ENCODE results near the gene GRAMD1B.

The GRAMD1B gene

GRCh38 chr11:123429913-123430720 lies at the start of gene GRAMD1B:
TSS of gene GRAMD1B (plus strand) at chr11:123430269. CDS start at chr11:123430793, 524 bp downstream.
- DNase-seq: peak; percentile 61

DNA sequence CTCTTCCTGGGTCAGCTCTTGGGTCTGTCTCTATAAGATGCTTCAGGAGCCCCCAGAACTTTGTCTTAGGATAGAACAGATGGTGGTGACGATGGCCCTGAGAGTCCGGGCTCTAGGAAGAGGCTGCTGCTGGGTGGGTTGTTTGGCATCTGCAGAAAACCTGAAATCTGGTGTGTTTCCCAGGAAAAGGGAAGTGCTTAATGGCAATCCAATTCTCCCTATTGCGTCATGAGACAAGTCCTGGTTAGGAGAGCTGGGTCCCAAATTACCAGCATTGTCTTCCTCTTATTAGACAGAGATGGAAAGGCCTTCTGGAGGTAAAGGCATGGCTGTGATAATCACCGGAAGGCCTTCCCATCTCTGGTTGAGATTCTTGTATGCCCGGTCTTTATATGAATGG lies 48.9 kb upstream of the GRAMD1B start:
- no peak for DNase-seq

- no peak for DNase-seq
Measured at GRCh38 chr11:123381817-123382554, 48.1 kb upstream of the GRAMD1B start.

DNA sequence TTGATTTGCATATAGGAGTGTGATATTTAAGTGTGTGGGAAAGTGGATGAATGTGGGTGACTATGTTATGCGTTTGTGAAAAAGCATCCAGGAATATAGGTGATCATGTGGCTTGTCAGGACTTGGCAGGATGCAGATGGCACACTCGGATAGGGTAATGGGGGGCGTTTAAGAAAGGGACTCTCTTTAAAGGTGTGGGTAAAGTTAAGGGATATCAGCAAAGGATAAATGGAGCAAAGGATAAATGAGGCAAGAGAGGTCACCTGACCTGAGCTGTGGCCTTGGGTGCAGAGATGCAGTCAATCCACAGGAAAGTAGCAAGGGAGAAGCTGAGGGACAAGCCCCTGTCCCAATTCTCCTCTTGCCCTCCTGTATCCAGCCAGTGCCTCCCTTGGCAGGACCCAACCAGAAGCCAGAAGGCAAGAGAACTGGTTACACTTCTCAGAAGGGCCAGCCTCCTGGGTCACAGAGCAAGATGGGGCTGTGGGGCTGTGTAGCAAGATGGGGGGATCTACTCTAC lies 47.5 kb upstream of the GRAMD1B start:
- DNase-seq: no peak

- no peak for DNase-seq
Measured at GRCh38 chr11:123384116-123384515, 46.0 kb upstream of the GRAMD1B start.

DNA sequence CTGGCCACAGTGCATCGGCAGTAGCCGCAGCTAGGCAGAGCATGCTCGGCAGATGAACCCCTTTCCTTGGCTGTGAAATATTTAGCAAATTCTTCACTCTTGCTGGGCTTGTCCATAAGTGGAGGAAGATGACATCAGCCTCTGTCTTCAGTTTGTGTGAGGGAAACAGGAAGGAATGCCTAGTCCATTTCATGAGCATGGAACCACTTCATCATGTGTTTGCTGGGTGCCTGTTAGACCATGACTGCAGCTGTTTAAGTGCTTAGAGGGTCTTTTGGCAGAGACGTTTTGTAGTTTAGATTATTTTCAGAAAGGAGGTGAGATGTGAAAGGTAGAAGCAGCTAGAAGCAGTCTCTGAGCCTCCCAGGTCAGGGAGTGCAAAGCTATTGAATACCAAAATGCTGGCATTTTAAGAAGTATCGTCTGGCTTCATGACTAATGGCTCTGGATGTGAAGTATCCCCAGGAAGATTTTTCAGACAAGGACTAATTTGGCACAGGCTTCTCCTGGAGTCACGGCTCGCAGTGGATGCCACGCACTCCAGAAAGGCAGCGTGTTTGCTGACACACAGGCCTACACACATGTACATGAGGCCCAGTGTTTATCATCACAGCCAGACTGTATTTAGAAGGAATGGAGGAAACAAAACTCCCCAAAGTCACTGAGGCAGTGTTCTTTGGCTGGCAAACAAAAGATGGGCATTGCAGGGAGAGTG lies 43.1 kb upstream of the GRAMD1B start:
- DNase-seq: no peak

DNA sequence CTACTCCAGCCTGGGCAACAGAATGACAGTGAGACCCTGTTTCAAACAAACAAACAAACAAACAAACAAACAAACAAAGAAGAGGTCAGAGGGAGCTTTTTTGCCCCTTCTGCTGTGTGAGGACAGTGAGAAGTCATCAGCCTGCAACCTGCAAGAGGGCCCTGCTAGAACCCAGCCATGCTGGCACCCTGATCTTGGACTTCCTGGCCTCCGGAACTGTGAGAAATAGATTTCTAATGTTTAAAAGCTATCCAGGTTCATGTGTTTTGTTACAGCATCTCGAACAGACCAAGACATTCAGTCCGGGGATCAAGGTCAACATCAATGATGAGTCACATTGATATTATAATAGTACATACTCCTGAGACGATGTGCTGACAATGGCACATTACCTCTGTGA lies 41.4 kb upstream of the GRAMD1B start:
- no peak for DNase-seq

DNA sequence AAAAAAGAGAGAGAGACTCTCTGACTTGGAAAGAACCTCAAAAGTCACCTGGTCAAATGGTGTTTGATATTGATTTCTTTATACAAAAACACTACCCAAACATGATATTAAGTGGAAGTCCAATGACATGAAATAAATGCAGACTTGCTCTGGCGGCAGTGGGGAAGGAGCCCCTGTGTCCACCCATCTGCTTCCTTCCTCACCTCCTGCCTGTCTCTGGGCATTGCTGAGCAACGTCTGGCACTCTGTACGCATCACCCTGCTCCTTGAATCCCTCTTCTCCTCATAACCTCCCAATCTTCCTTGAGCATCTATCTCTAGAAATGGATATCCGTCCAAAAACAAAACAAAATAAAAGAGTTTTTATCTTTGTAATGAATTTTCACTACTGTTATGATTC lies 39.9 kb upstream of the GRAMD1B start:
- no peak for DNase-seq

- no peak for DNase-seq
Measured at GRCh38 chr11:123391646-123392348, 38.3 kb upstream of the GRAMD1B start.

GRCh38 chr11:123392431-123392830 lies 37.6 kb upstream of the GRAMD1B start:
- DNase-seq: no peak

DNA sequence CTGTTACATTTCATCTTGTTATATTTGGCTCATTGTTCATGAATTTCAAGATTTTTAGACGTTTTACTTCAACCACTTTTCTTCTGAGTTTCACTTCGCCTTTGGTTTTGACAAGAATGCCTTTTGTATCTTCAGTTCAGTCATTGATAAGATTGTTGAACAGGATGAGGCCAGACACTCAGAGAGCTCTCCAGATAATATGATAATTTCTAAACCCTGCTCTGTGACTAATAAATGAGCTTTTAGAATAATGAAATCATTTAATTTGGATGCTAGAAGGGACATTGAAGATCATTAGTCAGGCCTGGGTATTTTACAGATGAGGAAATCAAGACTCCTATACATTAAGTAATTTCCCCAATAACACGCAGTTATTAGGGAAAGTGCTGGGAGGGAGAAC lies 37.2 kb upstream of the GRAMD1B start:
- no peak for DNase-seq

DNA sequence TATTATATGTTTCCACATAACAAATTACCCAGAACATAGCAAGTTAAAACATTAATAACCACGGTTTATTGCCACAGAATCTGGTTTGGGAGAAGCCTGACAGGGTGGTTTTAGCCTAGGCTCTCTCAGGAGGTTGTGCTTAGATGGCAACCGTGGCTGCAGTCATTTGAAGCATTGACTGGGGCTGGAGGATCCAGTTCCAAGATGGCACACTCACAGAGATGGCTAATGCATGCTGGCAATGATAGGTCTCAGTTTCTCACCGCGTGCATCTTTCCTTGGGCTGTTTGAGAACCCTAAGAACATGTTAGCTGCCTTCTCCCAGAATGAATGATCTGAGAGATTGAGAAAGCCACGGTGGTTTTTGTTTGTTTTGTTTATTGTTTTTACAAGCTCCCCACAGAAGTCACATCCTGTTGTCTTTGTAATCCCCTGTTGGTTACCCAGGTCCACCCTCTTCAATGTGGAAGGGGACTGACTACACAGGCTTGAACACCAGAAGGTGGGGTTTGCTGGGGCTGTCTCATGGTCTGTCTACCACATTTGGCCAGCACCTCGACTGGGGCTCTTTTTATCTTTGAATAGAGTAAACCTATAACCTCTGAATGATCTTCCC lies 36.6 kb upstream of the GRAMD1B start:
- DNase-seq: no peak

- DNase-seq: no peak
Measured at GRCh38 chr11:123404676-123405075, 25.4 kb upstream of the GRAMD1B start.

- no peak for DNase-seq
Measured at GRCh38 chr11:123405123-123405592, 24.9 kb upstream of the GRAMD1B start.

DNA sequence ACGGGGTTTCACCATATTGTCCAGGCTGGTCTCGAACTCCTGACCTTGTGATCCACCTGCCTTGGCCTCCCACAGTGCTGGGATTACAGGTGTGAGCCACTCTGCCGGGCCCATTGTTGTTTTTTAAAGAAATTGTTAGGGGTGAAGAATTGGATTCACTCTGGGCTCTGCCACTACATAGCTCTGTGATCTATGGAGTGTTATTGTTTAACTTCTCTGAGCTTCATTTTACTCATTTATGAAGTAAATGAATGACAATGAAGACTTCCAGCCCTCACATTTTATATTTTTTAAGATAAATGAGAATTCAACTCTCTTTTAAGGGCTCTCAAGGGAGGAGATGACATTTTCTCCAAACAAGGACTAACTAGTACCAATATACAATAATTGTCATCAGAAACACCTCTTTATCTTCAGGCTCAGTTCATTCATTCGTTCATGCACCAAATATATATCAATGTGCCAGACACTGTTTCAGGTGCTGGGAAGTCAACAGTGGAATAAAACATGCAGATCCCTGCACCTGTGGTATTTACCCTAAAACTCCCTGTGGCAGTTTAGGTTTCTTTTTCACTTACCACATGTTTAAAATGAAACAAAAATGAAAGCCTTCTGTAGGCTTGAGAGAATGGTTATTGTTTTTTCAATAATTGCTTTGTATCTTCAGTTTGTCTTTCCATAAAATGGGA lies 23.5 kb upstream of the GRAMD1B start:
- no peak for DNase-seq

DNA sequence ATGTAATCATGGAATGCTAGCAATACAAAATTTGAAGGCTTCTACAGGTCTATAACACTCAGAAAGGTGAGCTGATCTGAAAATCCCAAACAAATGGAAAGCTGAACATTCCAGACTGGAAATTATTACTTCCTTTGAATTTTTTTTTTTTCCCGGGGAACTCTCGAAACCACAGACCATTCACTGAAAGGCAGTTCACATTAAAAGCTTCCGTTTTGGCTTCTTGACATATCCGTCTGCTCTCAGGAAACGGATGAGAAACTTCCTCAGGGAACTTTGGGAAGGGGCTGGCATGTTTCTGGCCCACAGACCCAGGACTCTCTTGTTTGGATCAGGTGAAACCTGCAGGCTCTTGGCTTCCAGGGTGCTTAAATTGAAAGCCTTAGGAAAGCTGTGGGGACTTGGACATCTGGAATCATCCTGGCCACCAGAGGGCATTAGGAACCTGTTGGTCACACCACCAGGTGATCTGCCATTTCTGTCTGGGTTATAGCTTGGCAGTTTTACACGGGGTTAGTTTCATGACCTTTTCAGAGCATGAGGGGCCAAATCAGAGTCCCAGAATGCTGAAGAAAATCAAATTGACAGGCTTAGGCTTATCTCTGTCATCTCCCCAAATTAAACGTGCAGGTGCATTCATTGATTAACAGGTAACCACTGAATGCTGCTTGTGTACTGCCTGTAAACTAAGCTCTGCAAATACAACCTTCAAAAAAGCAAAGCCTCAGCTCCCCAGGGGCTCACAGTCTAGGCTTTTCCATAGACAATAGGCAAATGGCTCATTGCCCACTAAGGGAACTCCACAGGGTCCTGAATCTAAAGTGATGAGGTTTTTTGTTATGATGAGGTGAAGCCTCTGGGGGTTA lies 22.7 kb upstream of the GRAMD1B start:
- peak; percentile 26 for DNase-seq

GRCh38 chr11:123407996-123408597 lies 22.0 kb upstream of the GRAMD1B start:
- DNase-seq: no peak

GRCh38 chr11:123408619-123409455 lies 21.2 kb upstream of the GRAMD1B start:
- DNase-seq: no peak
